T-helper 22 cell (primary cell): ENCODE measurements around the gene KCNJ15.

Experiments
- DNase-seq: peaks from one replicate; pipeline ENCODE4 v3.0.0-alpha.2; 2020; ENCODE audit warnings: low read depth

KCNJ15 gene

GRCh38 chr21:38355992-38356781, 99.4 kb downstream of the KCNJ15 start:
- peak; percentile 13 for DNase-seq
